Mammary epithelial cell (primary cell): Measurements from ENCODE around the gene ST3GAL6.

Experiments
- EZH2 ChIP-seq: IDR thresholded peaks from 2 replicates; pipeline ENCODE4 v1.6.1; 2012; ENCODE audit warnings: low read length, inconsistent platforms, borderline replicate concordance
- TF ChIP-seq, protein P1 (sequence below), 2 donors: IDR thresholded peaks in 1 of 2; conservative IDR thresholded peaks in 1 of 2; 2 replicates each; pipeline ENCODE4 v1.5.1; 2011 to 2012; ENCODE audit warnings: inconsistent platforms in 2 of 2, low read length in 2 of 2, mild to moderate bottlenecking in 2 of 2, control low read depth in 1 of 2, low read depth in 1 of 2; ENCODE audit not compliant: insufficient read depth in 1 of 2; ENCODE audit errors: extremely low read depth in 1 of 2

DNA sequence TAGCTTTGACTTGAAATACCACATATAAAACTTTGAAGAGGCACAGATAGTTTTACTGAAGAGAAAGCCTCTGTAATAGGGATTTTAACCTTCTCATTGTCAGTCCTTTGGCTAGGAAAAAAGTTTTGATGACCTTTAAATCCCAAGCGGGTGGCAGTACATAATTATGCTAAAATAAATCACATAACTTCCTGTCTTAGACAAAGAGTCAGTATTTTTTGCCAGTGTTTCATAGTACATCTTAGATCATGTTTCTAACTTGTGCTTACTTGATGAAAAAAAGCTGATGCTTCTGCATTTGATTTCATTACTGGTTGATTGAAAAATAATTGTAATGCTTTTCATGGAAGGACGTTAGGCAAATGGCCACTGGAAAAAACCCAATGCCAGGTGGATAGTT lies 5.8 kb downstream of the ST3GAL6 start:
- TF ChIP-seq, protein P1, sequence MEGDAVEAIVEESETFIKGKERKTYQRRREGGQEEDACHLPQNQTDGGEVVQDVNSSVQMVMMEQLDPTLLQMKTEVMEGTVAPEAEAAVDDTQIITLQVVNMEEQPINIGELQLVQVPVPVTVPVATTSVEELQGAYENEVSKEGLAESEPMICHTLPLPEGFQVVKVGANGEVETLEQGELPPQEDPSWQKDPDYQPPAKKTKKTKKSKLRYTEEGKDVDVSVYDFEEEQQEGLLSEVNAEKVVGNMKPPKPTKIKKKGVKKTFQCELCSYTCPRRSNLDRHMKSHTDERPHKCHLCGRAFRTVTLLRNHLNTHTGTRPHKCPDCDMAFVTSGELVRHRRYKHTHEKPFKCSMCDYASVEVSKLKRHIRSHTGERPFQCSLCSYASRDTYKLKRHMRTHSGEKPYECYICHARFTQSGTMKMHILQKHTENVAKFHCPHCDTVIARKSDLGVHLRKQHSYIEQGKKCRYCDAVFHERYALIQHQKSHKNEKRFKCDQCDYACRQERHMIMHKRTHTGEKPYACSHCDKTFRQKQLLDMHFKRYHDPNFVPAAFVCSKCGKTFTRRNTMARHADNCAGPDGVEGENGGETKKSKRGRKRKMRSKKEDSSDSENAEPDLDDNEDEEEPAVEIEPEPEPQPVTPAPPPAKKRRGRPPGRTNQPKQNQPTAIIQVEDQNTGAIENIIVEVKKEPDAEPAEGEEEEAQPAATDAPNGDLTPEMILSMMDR (conservative IDR thresholded peaks at IDR 0.05 in 1 of 2, IDR thresholded peaks at IDR 0.05 in 1 of 2; ENCODE audit: extremely low read depth in 1 of 2, insufficient read depth in 1 of 2, low read depth in 1 of 2, low read length in 2 of 2), result no peak
- TF ChIP-seq EZH2, result no peak
